GM12872 (cell line): ENCODE data around the gene MCHR2.

Experiments used
- CTCF ChIP-seq: IDR thresholded peaks from 3 replicates; pipeline ENCODE4 v1.5.1; 2011; ENCODE audit warnings: low read depth, mild to moderate bottlenecking, low read length, moderate library complexity; ENCODE audit not compliant: insufficient read depth

The MCHR2 gene

GRCh38 chr6:99995916-99996315, 1.9 kb upstream of the MCHR2 start:
- TF ChIP-seq CTCF, result no peak

GRCh38 chr6:99993146-99993532, 884 bp downstream of the MCHR2 start:
- TF ChIP-seq CTCF, result no peak

GRCh38 chr6:99991955-99992354, 2.1 kb downstream of the MCHR2 start:
- TF ChIP-seq CTCF, result no peak

- TF ChIP-seq CTCF, result no peak
These were observed 13.3 kb downstream of the MCHR2 start for GRCh38 chr6:99980741-99981140.

- no peak for TF ChIP-seq CTCF
These were observed 14.1 kb downstream of the MCHR2 start for GRCh38 chr6:99979953-99980352.

GRCh38 chr6:99967052-99967451, 27.0 kb downstream of the MCHR2 start:
- TF ChIP-seq CTCF, result no peak

GRCh38 chr6:99960027-99960426, 34.0 kb downstream of the MCHR2 start:
- no peak for TF ChIP-seq CTCF
